ENCODE measurements around the gene ISY1.

- TF ChIP-seq CTCF (IDR thresholded peaks at IDR 0.05) (no peak), ZFX (IDR thresholded peaks at IDR 0.05; ENCODE audit: borderline replicate concordance) (no peak)
Observed at GRCh38 chr3:129205109-129205832, 44.4 kb upstream of the ISY1 start.
